Epidermal melanocyte (primary cell): ENCODE measurements around the gene NR4A1.
A peak's percentile ranks its signal among the peaks of the same experiment; 100 is the strongest.

Experiments used
- DNase-seq: peaks from one replicate; pipeline ENCODE4 v3.0.0; 2011; ENCODE audit warnings: low spot score; ENCODE audit not compliant: insufficient read length

NR4A1 gene

DNA sequence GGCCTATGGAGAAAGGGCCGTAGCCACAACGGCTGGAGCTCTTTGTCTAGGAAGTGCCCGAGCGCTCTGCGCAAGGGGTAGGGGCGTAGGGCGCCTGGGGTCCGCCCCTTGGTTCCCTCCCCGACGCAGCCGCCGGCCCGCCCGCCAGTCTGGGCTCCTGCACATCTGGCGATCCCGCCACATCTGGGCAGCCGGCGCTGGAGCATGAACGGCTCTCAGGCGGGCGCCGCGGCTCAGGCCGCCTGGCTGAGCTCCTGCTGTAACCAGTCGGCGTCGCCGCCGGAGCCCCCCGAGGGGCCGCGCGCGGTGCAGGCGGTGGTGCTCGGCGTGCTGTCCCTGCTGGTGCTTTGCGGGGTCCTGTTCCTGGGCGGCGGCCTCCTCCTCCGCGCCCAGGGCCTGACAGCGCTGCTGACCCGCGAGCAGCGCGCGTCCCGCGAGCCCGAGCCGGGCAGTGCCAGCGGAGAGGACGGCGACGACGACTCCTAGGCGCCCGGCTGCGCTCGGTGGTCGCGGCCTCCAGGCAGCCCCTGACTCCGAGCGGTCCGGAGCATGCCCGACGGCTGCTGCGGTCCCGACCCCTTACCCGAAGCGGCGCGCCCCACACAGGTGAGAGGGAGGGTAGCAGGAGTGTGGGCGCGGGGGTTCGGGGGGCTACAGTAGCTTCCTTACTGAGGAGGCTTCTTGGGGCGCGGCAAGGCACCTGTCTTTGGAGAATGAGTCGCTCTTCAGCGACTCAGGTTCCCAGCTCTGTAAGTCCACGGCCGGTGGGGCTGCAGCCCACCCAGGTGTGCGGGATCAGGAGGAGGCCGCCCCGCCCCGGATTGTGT lies 28.5 kb downstream of the NR4A1 start, which contains the start of gene SMIM41:
SMIM41 (plus strand) TSS at position 129 of the 827 bp plus-strand sequence; CDS start at position 205, 76 bp downstream.
- DNase-seq: peak; percentile 1

DNA sequence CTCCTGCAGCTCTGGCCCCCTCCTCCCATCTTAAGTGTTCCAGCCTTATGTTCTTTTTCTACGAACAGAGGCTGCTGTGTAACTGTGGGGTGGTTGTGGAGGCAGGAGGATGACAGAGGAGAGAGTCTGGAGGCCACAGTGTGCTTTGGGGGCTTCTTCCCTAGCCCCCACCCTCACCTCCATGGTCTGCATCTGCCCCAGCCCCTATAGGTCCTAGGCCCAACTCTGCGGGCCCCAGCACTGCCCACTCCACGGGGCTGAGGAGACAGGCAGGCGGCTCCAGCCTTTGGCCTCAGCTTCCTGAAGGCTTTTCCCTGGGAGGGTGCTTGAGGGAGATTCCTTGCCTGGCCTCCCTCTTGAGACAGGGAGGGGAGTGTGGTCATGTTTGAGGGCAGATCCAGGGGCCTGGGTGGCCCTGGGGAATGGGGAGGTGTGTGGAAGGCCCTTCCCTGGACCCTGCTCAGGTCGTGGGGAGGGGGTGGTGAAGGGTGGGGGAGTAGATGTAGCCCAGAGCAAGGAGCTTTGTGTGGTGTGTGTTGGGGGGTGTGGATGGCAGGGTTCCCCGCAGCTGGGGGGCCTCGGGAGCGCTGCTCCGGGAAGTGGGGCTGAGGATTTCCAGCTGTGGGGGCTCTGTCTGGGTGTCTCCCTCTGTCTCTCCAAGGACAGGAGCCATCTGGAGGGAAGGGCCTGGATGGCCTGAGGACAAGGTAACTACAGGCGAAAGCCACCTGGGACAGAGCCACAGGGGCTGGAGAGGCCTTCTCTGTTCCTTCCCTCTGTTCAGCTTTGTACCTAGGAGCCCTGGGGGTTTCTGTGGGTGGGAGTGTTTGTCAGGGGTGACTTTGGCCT lies 29.4 kb downstream of the NR4A1 start:
- DNase-seq: peak; percentile 3

DNA sequence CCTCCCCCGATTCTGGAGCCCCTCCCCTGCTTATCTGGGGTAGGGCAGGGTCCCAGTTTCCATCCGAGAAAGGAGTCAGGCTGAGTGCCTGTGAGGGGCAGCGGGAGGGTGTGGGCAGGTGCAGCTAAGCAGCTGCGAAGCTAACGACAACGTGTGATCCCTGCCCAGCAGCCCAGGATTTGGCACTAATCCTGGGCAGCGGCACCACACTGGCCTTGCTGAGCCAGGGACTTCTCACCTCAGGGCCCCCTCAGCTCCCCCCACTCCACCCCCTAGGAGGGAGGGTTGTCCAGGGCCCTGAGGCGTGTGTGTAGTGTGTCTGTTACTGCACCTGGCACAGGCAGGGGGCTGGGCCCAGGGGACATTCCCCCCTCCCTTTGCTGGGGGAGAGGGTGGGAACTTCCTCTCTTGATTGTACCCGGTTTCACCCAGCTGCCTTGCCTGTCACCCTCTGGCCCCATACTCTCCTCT lies 30.1 kb downstream of the NR4A1 start:
- DNase-seq: peak; percentile 3

DNA sequence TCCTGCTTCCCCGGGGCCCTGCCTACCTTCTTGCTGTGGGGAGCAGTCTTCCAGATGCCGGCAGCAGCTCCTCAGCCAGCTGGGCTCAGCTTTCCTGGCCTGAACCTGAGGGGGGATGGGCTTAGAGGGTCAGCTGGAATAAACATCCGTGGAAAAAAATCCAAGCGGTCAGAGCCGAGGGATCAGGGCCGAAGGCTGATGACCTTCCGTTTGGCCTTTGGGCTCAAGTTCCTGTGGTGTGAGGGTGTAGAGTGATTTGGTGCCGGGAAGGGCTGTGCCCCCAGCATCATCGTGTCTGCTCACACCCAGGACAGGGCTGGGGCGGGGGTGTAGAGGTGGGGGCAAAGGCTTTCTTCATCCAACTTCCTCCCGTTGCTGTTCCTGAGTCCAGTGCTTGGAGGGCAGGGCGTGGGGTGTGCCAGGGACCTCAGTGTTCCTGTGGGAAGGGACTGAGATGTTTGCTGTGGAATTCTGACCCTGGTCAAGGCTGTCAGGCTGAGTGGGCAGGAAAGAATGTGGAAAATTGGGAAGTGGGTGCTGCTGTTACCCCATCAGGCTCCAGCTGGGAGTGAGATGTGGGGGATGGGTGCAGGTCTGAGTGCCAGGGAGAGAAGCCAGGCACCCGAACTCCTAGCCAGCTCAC lies 30.9 kb downstream of the NR4A1 start:
- peak; percentile 16 for DNase-seq

DNA sequence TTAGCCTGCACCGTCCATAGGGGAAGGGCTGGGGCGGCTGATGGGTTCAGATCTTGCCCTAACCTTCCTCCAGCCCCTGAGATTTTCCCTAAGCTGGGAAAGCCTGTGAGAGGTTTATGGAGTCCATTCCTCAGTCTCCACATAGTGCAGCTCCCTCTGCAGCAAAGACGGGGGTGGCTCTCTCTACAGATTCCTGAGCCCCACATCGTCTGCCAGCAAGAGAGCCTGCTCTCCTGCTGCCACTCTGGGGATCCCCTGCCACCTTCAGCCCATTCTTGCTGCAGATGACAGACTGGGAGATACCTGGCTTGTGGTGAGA lies 31.4 kb downstream of the NR4A1 start:
- DNase-seq: no peak

DNA sequence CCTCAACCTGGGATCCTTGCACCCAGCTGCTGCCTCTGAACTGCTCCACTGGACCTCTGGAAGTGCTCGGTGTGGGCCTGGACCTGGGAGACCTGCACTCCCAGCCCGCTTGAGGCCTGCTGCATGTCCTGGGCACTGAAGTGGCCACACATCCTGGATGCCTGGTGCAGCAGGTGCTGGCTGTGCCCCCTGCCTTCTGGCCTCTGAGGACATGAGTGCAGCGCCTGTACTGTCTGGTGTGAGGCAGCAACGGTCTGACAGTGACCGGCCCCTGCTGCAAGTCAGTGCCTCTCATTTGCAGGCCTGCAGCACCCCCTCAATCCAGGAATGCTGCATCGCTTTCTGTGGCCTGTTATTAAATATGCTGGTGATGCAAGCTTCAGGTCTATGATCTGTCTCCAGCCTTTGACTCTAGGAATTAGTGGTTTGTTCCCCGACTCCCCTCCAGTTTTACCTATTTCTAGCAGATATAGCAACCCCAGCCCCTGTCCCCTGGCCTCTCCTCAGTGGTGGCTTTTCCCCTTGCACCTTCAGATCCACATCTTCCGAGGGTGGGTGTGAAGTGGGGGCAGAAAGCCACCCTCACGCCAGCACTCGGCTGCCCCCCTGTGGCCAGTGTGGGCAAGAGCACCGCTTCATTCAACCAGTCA lies 31.9 kb downstream of the NR4A1 start:
- peak; percentile 95 for DNase-seq

DNA sequence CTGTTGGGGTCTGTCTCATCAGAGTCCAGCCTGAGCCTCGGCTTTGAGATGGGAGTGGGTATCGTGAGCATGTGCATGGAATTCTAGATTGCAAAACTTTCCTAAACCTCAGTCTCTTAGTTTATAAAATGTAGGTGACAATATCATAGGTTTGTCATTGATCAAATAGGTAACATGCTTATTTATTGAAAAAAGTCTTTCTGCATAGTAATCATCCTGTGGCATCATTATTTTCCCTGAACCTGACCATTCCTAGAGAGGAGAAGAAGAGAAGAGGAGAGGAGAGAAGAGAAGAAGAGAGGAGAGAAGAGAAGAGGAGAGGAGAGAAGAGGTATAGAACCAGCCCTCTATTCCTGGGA lies 32.4 kb downstream of the NR4A1 start:
- DNase-seq: peak; percentile 7

DNA sequence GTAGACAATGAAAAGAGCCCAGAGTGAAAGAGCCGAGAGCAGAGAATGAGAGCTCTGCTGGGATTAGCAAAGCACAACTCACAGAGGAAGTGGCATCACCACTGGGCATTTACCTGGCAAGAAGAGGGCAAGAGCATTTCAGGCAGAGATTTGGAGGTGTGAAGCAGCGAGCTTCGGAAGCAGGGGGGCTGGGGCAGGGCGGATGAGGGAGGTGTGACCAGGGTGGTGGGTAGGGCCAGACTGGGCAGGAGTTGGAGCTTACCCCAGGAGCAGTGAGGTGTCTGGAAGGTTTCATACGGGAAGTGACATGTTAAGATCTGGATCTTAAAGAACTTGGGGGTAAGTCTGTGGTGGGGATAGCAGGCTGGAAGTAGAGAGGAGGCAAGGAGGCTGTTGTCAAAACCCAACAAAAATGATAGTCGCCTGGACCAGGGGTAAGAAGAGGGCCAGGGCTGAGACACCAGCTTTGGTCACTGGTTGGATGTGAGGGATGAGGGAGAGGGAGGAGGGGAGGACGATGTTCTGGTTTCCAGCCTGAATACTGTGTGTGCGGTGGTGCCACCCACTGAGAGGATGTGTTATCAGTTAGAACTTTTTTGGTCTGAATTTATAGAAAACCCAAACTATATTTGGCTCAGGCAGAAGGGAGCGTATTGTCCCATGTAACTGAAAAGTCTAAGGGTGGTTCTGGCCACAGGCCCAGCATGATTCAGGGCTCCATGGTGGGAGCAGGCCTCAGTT lies 33.4 kb downstream of the NR4A1 start:
- DNase-seq: no peak

DNA sequence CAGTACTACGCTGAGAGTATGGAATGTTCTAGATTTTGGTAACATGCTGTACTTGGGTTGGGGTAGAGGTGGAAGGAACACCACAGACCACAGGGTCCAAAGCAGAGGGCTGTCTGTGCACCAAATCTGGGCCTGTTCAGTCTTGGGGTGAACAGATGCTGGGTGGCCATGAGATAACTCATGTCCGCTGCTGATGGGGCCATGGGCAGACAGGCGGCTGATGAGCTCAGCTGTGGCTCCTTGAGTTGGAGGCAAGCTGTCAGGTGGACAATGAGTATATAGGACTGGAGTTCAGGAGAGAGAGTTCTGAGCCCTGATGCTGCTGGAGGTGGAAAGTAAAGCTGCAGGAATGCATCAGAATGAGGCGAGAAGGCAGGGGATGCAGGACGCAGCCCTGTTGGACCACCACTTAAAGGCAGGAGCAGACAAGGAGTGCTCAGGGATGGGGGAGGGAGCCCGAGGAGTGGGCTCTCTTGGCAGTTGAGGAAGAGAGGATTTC lies 34.5 kb downstream of the NR4A1 start:
- no peak for DNase-seq

DNA sequence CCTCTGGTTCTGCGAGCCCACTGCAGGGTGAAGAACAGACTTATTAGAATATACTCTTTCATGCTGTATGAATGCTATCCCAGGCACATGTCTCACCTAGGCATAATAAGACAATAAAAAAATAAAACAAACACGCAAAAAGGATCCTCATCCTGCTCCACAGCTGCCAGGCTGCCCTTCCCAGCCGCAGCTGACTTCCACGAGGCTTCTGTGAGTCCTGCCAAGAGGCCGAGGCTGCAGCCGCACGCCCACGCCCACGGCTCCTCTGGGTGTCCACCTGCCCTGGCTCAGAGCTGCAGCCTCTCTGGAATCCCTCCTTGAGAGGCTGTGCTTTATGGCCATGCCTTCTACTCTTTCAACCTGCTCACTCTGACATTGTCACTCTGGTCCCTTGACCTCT lies 35.1 kb downstream of the NR4A1 start:
- DNase-seq: no peak

DNA sequence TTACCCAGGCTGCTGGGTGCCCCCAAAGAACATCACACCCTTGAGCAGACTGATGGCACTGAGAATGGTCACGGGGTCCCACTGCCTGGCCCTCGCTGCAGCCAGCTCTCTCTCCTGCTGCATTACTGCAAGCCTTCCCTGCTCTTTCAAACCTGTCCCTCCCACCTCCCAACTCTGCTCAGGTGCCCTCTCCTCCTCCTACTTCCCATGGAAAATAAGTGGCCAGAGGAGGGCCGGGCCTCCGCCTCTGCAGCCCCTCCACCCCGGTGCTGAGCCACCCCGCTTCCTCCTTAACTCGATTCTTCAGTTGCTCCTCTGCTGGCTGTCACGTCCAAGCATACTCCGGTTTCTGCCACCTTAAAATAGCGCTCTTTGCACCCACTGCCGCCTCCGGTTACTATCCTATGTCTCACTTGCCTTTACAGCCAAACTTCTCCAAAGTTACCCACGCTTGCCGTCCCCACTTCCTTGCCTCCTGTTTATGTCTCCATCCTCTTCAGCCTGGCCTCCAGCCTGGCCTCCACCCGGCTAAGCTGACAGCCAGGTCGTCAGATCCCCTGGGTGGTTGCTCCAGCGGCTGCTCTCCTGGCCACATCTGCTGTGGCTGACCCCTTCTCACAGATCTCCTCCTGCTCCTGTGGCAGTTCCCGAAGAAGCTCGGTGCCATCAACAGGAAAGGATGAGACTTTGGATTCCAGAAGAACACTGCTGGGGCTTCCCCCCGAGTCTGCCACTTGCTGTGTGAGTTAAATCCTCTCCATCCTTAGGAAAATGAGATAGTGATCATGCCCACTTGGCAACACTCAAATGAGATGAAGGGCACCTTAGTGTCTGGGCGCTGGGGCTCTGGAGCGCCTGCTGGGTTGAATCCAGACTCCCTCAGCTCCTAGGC lies 35.9 kb downstream of the NR4A1 start:
- no peak for DNase-seq

DNA sequence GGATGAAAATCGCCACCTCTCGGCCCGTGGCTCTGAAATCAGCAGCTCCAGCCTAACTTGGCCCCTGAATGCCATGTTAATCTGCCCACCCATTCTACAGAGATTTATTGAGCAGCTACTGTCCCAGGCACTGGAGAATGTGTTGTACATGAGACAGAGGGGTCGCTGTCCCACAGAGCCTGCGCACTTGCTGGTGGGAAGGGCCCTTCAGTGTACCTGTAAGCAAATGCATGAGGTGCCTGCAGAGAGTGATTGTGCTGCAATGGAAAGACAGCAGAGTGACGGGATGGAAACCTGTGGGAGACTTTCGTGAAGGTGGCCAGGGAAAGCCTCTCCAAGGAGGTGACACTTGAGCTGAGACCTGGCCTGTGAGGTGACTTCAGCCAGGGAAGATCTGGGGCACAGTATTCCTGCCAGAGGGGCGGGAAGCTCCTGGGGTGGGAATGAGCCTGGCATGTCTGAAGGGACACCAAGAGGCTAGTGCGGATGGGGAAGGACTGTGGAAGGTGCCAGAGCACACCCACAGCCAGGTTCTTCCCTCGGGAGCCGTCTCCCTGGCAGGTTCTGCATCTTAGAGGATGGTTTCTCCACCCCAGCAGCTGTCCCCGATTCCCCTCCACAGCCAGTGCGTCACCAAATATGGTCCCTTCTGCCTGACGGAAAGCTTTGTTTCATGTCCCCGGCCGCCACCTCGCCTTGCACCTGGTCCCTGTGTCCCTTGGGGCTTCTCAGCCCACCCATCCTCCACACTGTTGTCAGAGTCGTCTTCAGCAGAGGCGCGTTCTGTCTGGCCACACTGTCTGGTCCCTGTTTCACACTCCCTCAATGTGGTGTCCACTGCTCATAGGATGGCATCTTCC lies 36.9 kb downstream of the NR4A1 start:
- DNase-seq: no peak

DNA sequence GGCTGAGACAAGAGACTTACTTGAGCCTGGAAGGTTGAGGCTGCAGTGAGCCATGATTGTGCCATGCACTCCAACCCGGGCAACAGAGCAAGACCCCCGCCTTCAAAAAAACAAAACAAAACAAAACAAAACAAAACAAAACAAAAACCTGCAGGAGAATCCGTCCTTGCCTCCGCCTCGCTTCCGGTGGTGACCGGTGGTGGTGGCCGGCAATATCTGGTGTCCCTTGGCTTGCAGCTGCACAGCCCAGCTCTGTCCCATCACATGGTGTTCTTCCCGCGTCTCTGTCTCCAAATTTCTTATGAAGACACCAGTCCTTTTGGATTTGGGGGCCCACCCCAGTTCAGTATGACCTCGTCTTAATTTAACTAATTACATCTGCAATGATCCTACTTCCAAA lies 38.2 kb downstream of the NR4A1 start:
- DNase-seq: no peak

DNA sequence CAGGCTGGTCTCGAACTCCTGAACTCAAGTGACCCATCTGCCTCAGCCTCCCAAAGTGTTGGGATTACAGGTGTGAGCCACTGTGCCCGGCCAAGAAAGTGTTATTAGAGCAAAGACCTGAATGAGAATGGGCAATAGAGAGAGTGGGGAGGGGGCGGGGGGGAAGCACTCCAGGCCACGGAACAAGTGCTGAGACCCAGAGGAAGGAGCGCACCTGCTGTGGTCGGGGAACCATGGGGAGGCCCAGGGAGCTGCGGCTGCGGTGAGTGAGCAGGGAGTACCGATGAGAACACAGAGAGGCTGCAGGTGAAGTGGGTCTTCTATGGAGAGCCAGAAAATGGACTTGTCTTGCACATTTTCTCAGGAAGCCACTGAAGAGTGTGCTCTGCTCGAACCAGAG lies 39.0 kb downstream of the NR4A1 start:
- DNase-seq: no peak

DNA sequence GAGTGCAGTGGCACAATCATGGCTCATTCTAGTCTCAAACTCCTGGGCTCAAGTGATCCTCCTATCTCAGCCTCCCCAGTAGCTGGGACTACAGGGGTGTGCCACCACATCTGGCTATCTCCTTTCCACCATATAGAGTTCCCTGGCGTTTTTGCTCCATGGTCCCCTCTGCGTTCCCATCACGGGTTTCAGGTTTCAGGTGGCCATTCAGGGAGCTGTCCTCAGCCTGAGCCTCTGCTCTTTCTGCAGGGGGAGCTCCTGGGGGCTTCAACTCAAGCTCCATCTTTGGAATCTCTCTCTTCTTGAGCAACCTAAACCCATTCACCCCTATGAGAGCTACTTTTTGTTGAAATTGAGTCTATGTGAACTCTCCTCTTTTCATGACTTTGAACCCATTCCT lies 39.8 kb downstream of the NR4A1 start:
- DNase-seq: no peak

DNA sequence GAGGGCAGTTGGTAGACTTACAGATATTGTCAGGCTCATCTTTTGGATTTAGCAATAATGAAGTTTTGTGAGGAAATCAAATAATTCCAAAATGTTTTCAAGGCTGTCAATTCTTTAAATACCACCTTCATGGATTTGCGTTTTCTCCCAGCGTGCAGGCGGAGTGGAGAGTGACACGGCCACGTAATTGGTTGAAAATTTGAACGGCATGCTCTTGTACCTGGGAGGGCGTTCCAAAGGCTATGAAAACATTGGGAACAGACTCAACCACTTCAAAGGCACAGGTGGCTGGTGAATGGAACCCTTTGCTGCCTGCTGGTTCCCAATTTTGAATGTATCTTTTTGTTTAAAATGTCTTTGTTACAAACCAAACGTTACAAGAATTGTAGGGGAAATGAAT lies 40.6 kb downstream of the NR4A1 start:
- no peak for DNase-seq

DNA sequence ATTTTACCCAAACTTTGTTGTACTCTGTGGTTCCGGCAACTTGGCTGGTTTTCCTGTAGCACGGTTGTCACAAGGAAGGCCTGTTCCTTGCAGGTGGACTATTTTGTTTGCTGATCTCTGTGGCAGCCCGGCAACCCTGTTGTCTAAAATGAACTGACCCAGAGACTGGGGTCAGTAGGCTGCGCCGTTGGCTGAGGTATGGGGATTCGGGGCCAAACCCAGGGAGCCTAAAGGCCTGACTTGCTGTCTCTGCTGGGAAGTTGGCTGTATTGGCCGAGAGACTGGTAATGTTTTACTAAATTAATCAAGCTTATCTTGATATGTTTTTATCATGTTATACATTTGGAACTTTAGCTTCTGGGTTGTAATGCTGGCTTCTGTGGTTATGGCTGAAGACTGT lies 42.1 kb downstream of the NR4A1 start:
- no peak for DNase-seq

DNA sequence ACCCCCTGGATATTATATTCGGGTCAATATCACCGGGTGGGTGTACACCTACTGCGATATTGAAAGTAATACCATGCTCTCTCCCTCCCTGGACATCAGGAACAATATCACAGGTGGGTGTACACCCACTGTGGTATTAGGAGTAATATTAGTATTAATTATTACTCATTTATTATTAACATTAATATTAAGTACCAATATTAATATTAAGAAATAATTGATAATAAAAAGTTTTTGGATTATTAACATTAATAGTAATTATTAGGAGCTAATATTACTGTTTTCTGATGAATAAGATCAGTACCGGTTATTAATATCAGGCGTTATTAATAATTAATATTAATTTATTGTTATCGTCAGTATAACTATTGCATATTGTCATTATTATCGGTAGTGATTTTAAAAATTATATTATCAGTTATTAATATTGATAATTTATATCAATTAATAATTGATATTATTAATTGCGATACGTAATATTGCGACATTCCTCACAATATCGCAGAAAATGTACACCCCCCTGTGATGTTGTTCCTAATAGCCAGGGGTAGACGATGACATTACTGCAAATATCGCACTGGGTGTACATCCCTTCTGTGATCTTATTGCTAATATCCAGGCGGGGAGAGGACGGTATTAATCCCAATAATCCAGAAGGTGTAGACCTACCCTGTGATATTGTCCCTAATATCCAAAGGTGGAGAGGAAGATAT lies 45.2 kb downstream of the NR4A1 start:
- no peak for DNase-seq
